Measurements from ENCODE around the gene RAVER2. TPM values are rescaled to one million over a fixed set of nuclear protein-coding genes. Genes with fewer than 3 reads are reported as not detected.

The RAVER2 gene
- total RNA-seq, 1 donor from 2014 or later = 11.9 TPM

DNA sequence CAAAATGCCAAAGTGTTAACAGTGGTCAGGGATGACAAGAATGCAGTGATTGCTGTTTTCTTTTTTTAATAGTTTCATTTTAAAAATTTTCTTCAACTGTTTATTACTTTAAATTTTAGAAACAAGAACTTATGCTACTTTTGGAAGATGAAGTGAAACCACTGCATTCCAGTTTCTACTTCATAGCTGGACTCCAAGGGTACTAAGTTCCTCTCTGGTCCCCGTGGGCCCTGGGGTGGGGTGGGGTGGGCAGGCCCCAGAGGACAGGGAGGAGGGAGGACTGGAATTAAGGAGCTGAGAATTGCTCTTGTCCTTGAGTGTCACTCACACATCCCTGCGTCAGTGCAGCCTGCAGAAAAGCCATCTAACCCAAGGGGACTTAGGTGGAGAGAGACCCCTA is 97.3 kb downstream of the RAVER2 start:
- no peaks in the 10 kb centered on the region for H3K9me3 Mint-ChIP-seq (ENCODE audit: unreplicated experiment)
- TF ChIP-seq, protein P1, sequence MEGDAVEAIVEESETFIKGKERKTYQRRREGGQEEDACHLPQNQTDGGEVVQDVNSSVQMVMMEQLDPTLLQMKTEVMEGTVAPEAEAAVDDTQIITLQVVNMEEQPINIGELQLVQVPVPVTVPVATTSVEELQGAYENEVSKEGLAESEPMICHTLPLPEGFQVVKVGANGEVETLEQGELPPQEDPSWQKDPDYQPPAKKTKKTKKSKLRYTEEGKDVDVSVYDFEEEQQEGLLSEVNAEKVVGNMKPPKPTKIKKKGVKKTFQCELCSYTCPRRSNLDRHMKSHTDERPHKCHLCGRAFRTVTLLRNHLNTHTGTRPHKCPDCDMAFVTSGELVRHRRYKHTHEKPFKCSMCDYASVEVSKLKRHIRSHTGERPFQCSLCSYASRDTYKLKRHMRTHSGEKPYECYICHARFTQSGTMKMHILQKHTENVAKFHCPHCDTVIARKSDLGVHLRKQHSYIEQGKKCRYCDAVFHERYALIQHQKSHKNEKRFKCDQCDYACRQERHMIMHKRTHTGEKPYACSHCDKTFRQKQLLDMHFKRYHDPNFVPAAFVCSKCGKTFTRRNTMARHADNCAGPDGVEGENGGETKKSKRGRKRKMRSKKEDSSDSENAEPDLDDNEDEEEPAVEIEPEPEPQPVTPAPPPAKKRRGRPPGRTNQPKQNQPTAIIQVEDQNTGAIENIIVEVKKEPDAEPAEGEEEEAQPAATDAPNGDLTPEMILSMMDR (IDR thresholded peaks at IDR 0.05; ENCODE audit: unreplicated experiment) = no peak
- H3K4me3 Mint-ChIP-seq (ENCODE audit: unreplicated experiment) = no peak overlapping the region
- peaks cover 66% of the 10 kb centered on the region for H3K36me3 Mint-ChIP-seq (ENCODE audit: low read depth, unreplicated experiment)
- H3K27me3 Mint-ChIP-seq (ENCODE audit: unreplicated experiment) = peaks cover 7% of the 10 kb centered on the region
- H3K27ac Mint-ChIP-seq (ENCODE audit: unreplicated experiment) = no peak overlapping the region
- no peaks in the 10 kb centered on the region for H3K4me1 Mint-ChIP-seq (ENCODE audit: unreplicated experiment)
- DNase-seq (ENCODE audit: low spot score) = no peak

DNA sequence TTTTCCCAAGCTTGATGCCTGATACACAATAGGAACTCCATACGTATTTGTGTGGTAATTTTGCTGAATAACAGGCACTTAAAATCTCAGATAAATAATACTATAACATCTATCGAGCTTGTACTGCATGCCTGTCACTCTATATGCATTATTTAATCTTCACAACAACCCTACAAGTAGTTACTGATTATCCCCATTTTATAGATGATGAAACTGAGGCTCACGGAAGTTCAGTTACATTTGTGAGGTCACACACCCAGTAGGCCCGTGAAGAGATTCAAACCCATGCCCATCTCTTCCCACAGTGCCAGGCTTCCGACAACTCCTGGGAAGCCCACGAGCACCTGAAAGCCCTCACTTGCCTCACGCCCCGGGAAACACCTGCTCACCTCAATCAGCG is 98.8 kb downstream of the RAVER2 start:
- no peaks in the 10 kb centered on the region for H3K4me1 Mint-ChIP-seq (ENCODE audit: unreplicated experiment)
- peaks cover 7% of the 10 kb centered on the region for H3K27me3 Mint-ChIP-seq (ENCODE audit: unreplicated experiment)
- no peak overlapping the region for H3K4me3 Mint-ChIP-seq (ENCODE audit: unreplicated experiment)
- H3K36me3 Mint-ChIP-seq (ENCODE audit: low read depth, unreplicated experiment) = peaks cover 57% of the 10 kb centered on the region
- TF ChIP-seq, protein P1 (IDR thresholded peaks at IDR 0.05; ENCODE audit: unreplicated experiment) = no peak
- no peak for DNase-seq (ENCODE audit: low spot score)
- H3K9me3 Mint-ChIP-seq (ENCODE audit: unreplicated experiment) = no peaks in the 10 kb centered on the region
- no peak overlapping the region for H3K27ac Mint-ChIP-seq (ENCODE audit: unreplicated experiment)

DNA sequence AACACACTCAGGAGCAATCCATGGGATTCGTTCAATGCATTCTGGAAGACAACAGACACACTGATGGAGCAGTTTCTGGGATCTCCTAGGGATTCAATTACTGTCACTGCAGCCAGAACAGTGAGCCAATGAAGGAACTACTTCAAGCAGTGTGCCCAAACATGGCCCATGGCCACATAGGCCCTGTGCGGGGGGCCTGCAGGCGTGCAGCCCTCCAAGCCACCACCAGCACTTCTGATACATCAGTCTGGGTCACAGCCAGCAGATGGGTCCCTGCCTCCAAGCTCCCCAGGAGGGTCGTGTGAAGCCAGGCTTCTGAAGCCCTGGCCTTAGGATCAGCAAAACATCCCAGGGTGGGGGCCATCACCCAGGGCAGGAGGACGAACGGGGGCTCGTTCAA is 99.3 kb downstream of the RAVER2 start:
- Mint-ChIP-seq H3K27ac (ENCODE audit: unreplicated experiment) (no peak overlapping the region), H3K4me1 (ENCODE audit: unreplicated experiment) (peaks cover 1% of the 10 kb centered on the region), H3K9me3 (ENCODE audit: unreplicated experiment) (no peaks in the 10 kb centered on the region), H3K27me3 (ENCODE audit: unreplicated experiment) (peaks cover 7% of the 10 kb centered on the region), H3K36me3 (ENCODE audit: low read depth, unreplicated experiment) (peaks cover 54% of the 10 kb centered on the region), H3K4me3 (ENCODE audit: unreplicated experiment) (no peak overlapping the region)
- no peak for DNase-seq (ENCODE audit: low spot score)
- TF ChIP-seq, protein P1 (IDR thresholded peaks at IDR 0.05; ENCODE audit: unreplicated experiment) = no peak

DNA sequence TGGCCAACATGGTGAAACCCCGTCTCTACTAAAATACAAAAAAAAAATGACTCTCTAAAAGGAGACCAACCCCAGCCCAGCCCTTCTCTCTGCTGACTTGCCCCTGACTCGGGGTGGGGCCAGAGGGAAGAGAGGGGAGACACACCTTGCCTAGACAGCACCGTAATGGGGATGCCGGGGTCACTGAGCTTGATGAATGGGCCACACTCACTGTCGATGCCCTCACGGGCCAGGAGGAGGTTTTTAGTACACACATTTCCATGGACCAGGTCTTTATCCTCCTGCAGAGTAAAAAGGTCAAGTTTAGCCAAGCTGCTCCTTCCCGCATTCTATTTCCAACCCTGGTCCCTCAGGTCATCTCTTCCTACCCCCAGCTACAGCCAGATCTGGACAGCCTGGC is 99.7 kb downstream of the RAVER2 start:
- H3K4me3 Mint-ChIP-seq (ENCODE audit: unreplicated experiment) = peak overlapping the region; percentile 76
- no peak overlapping the region for H3K27ac Mint-ChIP-seq (ENCODE audit: unreplicated experiment)
- TF ChIP-seq, protein P1 (IDR thresholded peaks at IDR 0.05; ENCODE audit: unreplicated experiment) = no peak
- DNase-seq (ENCODE audit: low spot score) = no peak
- peaks cover 6% of the 10 kb centered on the region for H3K4me1 Mint-ChIP-seq (ENCODE audit: unreplicated experiment)
- peaks cover 54% of the 10 kb centered on the region for H3K36me3 Mint-ChIP-seq (ENCODE audit: low read depth, unreplicated experiment)
- H3K27me3 Mint-ChIP-seq (ENCODE audit: unreplicated experiment) = peaks cover 12% of the 10 kb centered on the region
- no peaks in the 10 kb centered on the region for H3K9me3 Mint-ChIP-seq (ENCODE audit: unreplicated experiment)

DNA sequence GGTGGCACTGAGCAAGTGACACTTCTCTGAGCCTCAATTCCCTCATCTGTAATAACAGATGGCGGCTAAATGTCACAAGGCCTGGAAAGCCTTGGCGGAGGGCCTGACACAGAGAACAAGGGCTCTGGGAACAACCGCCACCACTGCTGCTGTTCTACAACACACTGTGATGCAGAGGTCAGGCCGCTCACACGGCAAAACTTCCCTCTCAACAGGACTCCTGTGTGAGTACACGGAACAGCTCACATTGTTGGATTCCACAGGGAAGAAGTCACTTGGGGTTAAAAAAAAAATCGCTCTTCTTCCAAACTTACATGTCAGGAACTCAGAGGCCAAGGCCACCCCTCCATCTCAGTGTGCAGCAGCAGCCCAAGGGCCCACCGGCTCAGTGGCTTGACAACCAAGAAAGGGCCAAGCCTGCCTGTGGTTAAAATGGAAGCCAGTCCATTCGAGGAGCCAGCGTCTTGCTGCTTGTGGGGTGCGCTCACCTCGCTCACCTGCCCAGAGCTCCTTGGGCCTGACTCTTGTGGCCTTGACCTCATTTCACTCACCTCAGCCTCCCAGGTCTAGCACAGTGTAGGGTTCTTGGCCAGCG is 101.1 kb downstream of the RAVER2 start:
- TF ChIP-seq, protein P1 (IDR thresholded peaks at IDR 0.05; ENCODE audit: unreplicated experiment) = no peak
- Mint-ChIP-seq H3K4me1 (ENCODE audit: unreplicated experiment) (peaks cover 15% of the 10 kb centered on the region), H3K27me3 (ENCODE audit: unreplicated experiment) (peaks cover 10% of the 10 kb centered on the region), H3K4me3 (ENCODE audit: unreplicated experiment) (peak overlapping the region; percentile 34), H3K36me3 (ENCODE audit: low read depth, unreplicated experiment) (peaks cover 52% of the 10 kb centered on the region), H3K27ac (ENCODE audit: unreplicated experiment) (no peak overlapping the region), H3K9me3 (ENCODE audit: unreplicated experiment) (no peaks in the 10 kb centered on the region)
- no peak for DNase-seq (ENCODE audit: low spot score)

Data from endothelial cell (in vitro differentiated cells).